ENCODE data around the gene CAMTA1. TPM values are rescaled to one million over a fixed set of nuclear protein-coding genes. Genes with fewer than 3 reads are reported as not detected.
"Not testable (repeated sequence)": the region's sequence is repeated elsewhere in the genome, so short reads cannot be mapped to it uniquely, and the experiment has no call there.

CAMTA1 gene
- total RNA-seq, 1 donor from 2014 or later: 268 TPM

DNA sequence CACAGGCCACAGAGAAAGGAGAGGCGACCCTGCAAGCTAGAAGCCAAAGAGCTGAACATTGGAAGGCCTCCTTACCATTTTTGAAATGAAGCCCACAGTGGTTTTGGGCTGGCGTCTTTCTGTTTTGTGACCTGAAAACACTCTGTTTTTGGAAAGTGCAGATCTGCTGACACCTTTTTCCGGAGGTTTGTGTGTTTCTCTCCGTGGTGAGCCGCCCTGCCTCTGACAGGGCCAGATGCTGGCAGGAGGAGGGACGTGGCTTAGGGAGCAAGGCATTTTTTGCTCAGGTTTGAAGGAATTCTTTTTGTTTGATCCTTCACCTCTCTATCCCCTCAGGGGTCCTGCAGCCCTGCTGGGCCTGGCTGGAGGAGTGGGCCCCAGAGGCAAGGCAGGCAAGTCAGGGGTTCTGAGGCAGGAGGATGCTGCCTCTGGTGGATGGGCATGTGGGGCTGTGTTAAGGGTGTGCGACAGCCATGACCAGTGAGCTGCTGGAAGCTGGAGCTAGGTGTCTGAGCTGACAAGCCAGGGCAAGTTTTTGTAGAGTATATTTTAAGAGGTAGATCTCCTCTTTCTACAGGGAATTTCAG, 133.8 kb downstream of the CAMTA1 start:
- Histone ChIP-seq H3K9ac (no peak overlapping the region), H2AFZ (replicated peaks) (no peak overlapping the region), H3K27ac (no peak overlapping the region), H3K27me3 (no peaks in the 10 kb centered on the region), H3K4me3 (no peak overlapping the region), H3K9me3 (ENCODE audit: low read depth) (no peaks in the 10 kb centered on the region), H3K4me2 (no peak overlapping the region), H3F3A (ENCODE audit: low read depth) (peaks cover 4% of the 10 kb centered on the region), H3K36me3 (no peaks in the 10 kb centered on the region), H3K79me2 (ENCODE audit: low read depth) (no peaks in the 10 kb centered on the region), H4K20me1 (ENCODE audit: low read depth) (no peaks in the 10 kb centered on the region), H3K4me1 (peaks cover 5% of the 10 kb centered on the region)
- H3K4me1 Mint-ChIP-seq: peaks cover 35% of the 10 kb centered on the region
- peaks cover 17% of the 10 kb centered on the region for H3K27me3 Mint-ChIP-seq (ENCODE audit: insufficient read depth, low read depth)
- TF ChIP-seq CTCF (IDR thresholded peaks at IDR 0.05) (no peak), EZH2phosphoT487 (IDR thresholded peaks at IDR 0.05) (no peak), EZH2 (IDR thresholded peaks at IDR 0.05) (no peak)
- H3K27ac Mint-ChIP-seq: no peak overlapping the region
- H3K36me3 Mint-ChIP-seq: peaks cover 7% of the 10 kb centered on the region
- peaks cover 21% of the 10 kb centered on the region for H3K9me3 Mint-ChIP-seq
- no peak for DNase-seq (ENCODE audit: low spot score)
- H3K4me3 Mint-ChIP-seq: no peak overlapping the region

- H3K36me3 Mint-ChIP-seq; H3K27me3 ChIP-seq; H3K27ac ChIP-seq; H3K4me1 ChIP-seq; H3K4me3 ChIP-seq; H3K4me2 ChIP-seq; H3K4me3 Mint-ChIP-seq; H4K20me1 ChIP-seq (ENCODE audit: low read depth); DNase-seq (ENCODE audit: low spot score); H2AFZ ChIP-seq (replicated peaks); H3K36me3 ChIP-seq; H3K9ac ChIP-seq; H3F3A ChIP-seq (ENCODE audit: low read depth); H3K9me3 ChIP-seq (ENCODE audit: low read depth); H3K79me2 ChIP-seq (ENCODE audit: low read depth); H3K27ac Mint-ChIP-seq: not testable (repeated sequence)
- H3K27me3 Mint-ChIP-seq (ENCODE audit: insufficient read depth, low read depth): peaks cover 21% of the 10 kb centered on the region
- peaks cover 21% of the 10 kb centered on the region for H3K9me3 Mint-ChIP-seq
- peaks cover 30% of the 10 kb centered on the region for H3K4me1 Mint-ChIP-seq
These were observed 136.3 kb downstream of the CAMTA1 start for GRCh38 chr1:6921506-6921905.

GRCh38 chr1:6922096-6922931, 137.1 kb downstream of the CAMTA1 start:
- H3F3A ChIP-seq (ENCODE audit: low read depth): peaks cover 4% of the 10 kb centered on the region
- TF ChIP-seq EZH2phosphoT487 (IDR thresholded peaks at IDR 0.05) (no peak), EZH2 (IDR thresholded peaks at IDR 0.05) (no peak), CTCF (IDR thresholded peaks at IDR 0.05) (no peak)
- H3K27ac ChIP-seq: no peak overlapping the region
- Mint-ChIP-seq H3K9me3 (peaks cover 21% of the 10 kb centered on the region), H3K27me3 (ENCODE audit: insufficient read depth, low read depth) (peaks cover 19% of the 10 kb centered on the region), H3K4me1 (peaks cover 30% of the 10 kb centered on the region), H3K27ac (no peak overlapping the region), H3K36me3 (peaks cover 7% of the 10 kb centered on the region), H3K4me3 (peak overlapping the region; percentile 11)
- no peaks in the 10 kb centered on the region for H3K79me2 ChIP-seq (ENCODE audit: low read depth)
- peak; percentile 29 for DNase-seq (ENCODE audit: low spot score)
- no peaks in the 10 kb centered on the region for H3K36me3 ChIP-seq
- H2AFZ ChIP-seq (replicated peaks): no peak overlapping the region
- no peaks in the 10 kb centered on the region for H3K27me3 ChIP-seq
- no peak overlapping the region for H3K9ac ChIP-seq
- H3K4me3 ChIP-seq: no peak overlapping the region
- no peak overlapping the region for H3K4me2 ChIP-seq
- no peaks in the 10 kb centered on the region for H4K20me1 ChIP-seq (ENCODE audit: low read depth)
- peaks cover 5% of the 10 kb centered on the region for H3K4me1 ChIP-seq
- no peaks in the 10 kb centered on the region for H3K9me3 ChIP-seq (ENCODE audit: low read depth)

GRCh38 chr1:6923012-6923411, 137.8 kb downstream of the CAMTA1 start:
- no peak overlapping the region for H3K4me2 ChIP-seq
- H3K27me3 ChIP-seq: no peaks in the 10 kb centered on the region
- H2AFZ ChIP-seq (replicated peaks): no peak overlapping the region
- H3K36me3 Mint-ChIP-seq: peaks cover 7% of the 10 kb centered on the region
- no peaks in the 10 kb centered on the region for H3K36me3 ChIP-seq
- H3K9ac ChIP-seq: no peak overlapping the region
- H3K4me3 Mint-ChIP-seq: peak overlapping the region; percentile 11
- H3K27ac ChIP-seq: no peak overlapping the region
- TF ChIP-seq CTCF (IDR thresholded peaks at IDR 0.05): no peak
- TF ChIP-seq EZH2phosphoT487 (IDR thresholded peaks at IDR 0.05): no peak
- TF ChIP-seq EZH2 (IDR thresholded peaks at IDR 0.05): no peak
- H3K4me3 ChIP-seq: no peak overlapping the region
- peaks cover 32% of the 10 kb centered on the region for H3K4me1 Mint-ChIP-seq
- no peak overlapping the region for H3K27ac Mint-ChIP-seq
- H3K9me3 ChIP-seq (ENCODE audit: low read depth): no peaks in the 10 kb centered on the region
- no peak for DNase-seq (ENCODE audit: low spot score)
- H3F3A ChIP-seq (ENCODE audit: low read depth): peaks cover 4% of the 10 kb centered on the region
- no peaks in the 10 kb centered on the region for H3K79me2 ChIP-seq (ENCODE audit: low read depth)
- H4K20me1 ChIP-seq (ENCODE audit: low read depth): no peaks in the 10 kb centered on the region
- peaks cover 21% of the 10 kb centered on the region for H3K9me3 Mint-ChIP-seq
- H3K4me1 ChIP-seq: peaks cover 5% of the 10 kb centered on the region
- H3K27me3 Mint-ChIP-seq (ENCODE audit: insufficient read depth, low read depth): peaks cover 19% of the 10 kb centered on the region

All from neural progenitor cell (in vitro differentiated cells).